Measurements from ENCODE around the gene VWF. TPM values are rescaled to one million over a fixed set of nuclear protein-coding genes. Genes with fewer than 3 reads are reported as not detected.

VWF gene
- total and polyA plus RNA-seq, 9 donors, result 37.9 to 278 (median 107) TPM

DNA sequence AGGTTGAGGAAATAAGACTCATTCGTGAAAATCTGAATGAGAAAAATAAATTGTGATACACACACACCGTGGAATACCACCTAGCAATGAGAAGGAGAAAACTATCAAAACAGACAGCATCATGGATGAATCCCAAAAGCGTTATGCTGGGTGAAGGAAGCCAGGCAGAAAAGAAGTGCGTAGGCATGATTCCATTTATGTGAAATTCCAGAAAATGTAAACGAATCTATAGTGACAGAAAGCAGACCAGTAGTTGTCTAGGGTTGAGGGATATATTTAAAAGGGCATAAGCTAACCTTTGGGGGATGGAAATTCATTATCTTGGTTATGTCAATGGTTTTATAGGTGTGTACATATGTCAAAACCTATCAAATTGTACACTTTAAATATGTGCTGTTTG, 136.9 kb downstream of the VWF start:
- intact Hi-C loops (cut with DNase I), result loop anchor here (5.0 kb wide), 2 partner anchors 55 to 295 kb away; no protein-coding TSS in a partner anchor
- Histone ChIP-seq H3K36me3 (no peaks in the 10 kb centered on the region), H3K4me1 (ENCODE audit: insufficient read depth) (no peaks in the 10 kb centered on the region), H3K27me3 (no peaks in the 10 kb centered on the region), H3K27ac (no peak overlapping the region), H3K4me3 (no peak overlapping the region), H3K9me3 (no peaks in the 10 kb centered on the region)
- WGBS, 3 donors, result 80 to 82% (median 82%) methylated on average over 5 of the region's 5 CpGs
- TF ChIP-seq POLR2A (IDR thresholded peaks at IDR 0.05), result no peak
- TF ChIP-seq EP300 (IDR thresholded peaks at IDR 0.05), result no peak
- no peak for TF ChIP-seq CTCF (IDR thresholded peaks at IDR 0.05)
- DNase-seq, result no peak

DNA sequence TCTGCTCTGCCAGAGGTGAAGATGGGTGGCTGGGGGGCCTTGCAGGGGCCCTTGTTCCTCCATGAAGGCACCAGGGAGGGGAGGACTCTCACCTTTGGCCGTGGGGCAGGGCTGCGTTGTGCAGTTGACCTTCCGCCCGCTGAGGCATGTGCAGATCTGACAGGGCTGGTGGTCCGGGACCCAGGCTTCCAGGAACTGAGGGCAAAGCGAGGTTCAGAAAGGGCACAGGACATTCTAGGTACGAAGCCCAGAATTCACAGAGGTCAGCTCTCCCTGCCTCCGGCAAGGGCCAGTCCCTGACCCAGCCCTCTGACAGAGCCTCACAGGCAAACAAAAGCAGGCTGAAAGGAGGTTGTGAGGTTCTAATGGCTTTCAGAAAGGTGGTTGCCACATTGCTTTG, 139.0 kb downstream of the VWF start:
- WGBS, 3 donors, result 63 to 75% (median 74%) methylated on average over 8 of the region's 8 CpGs
- Histone ChIP-seq H3K4me1 (ENCODE audit: insufficient read depth) (no peaks in the 10 kb centered on the region), H3K27me3 (no peaks in the 10 kb centered on the region), H3K27ac (no peak overlapping the region), H3K36me3 (no peaks in the 10 kb centered on the region), H3K4me3 (no peak overlapping the region), H3K9me3 (no peaks in the 10 kb centered on the region)
- intact Hi-C loops (cut with DNase I), result loop anchor here (5.0 kb wide), 2 partner anchors 57 to 297 kb away; no protein-coding TSS in a partner anchor
- DNase-seq, result no peak
- TF ChIP-seq POLR2A (IDR thresholded peaks at IDR 0.05), result no peak
- no peak for TF ChIP-seq EP300 (IDR thresholded peaks at IDR 0.05)

DNA sequence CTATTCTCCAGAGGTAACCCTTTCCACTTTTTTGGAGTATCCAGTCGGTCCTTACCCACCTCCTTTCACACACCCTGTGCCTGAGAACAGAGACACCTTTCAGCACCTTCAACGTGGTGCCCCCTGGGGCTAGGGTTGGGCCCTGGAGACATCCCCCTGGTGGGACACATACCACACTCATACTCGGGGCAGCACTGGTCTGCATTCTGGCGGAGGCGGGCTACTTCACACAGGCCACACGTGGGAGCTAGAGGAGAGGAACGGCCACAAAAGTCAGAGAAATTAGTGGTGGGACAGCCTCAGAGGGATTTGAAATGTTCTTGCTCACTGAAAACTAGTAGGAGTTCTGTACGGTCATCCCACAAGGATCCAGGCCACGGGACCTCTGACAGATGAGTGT, 139.6 kb downstream of the VWF start:
- intact Hi-C loops (cut with DNase I), result loop anchor here (5.0 kb wide), 2 partner anchors 57 to 297 kb away; no protein-coding TSS in a partner anchor
- no peaks in the 10 kb centered on the region for H3K4me1 ChIP-seq (ENCODE audit: insufficient read depth)
- H3K27ac ChIP-seq, result no peak overlapping the region
- TF ChIP-seq EP300 (IDR thresholded peaks at IDR 0.05) (no peak), CTCF (IDR thresholded peaks at IDR 0.05) (no peak), POLR2A (IDR thresholded peaks at IDR 0.05) (no peak)
- 61 to 71% (median 70%) methylated on average over 9 of the region's 9 CpGs for WGBS, 3 donors
- H3K4me3 ChIP-seq, result no peak overlapping the region
- H3K9me3 ChIP-seq, result no peaks in the 10 kb centered on the region
- no peaks in the 10 kb centered on the region for H3K27me3 ChIP-seq
- no peaks in the 10 kb centered on the region for H3K36me3 ChIP-seq
- no peak for DNase-seq

DNA sequence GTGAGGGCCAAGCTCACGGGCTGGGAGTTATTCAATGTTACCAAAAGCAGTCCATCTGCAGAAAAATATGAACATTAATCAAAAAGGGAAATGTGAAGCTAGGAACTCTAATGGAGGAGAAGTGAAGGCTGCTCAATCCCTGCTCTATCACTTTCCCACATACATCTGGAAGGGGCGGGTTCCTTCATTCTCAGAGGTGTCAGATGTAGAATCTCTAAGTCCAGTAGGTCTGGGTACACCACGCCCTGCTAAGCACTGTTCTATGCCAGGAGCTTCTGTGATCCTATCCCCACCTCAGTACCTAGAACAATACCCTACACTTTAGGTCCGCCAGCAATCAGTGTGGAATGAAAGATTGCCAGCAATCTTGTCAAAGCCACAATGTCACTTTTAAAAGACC, 142.4 kb downstream of the VWF start:
- H3K9me3 ChIP-seq, result no peaks in the 10 kb centered on the region
- intact Hi-C loops (cut with DNase I), result no loop called here
- H3K4me1 ChIP-seq (ENCODE audit: insufficient read depth), result no peaks in the 10 kb centered on the region
- 72 to 82% (median 77%) methylated on average over 4 of the region's 4 CpGs for WGBS, 3 donors
- H3K27ac ChIP-seq, result no peak overlapping the region
- no peak for DNase-seq
- H3K36me3 ChIP-seq, result no peaks in the 10 kb centered on the region
- no peaks in the 10 kb centered on the region for H3K27me3 ChIP-seq
- TF ChIP-seq CTCF (IDR thresholded peaks at IDR 0.05) (no peak), EP300 (IDR thresholded peaks at IDR 0.05) (no peak), POLR2A (IDR thresholded peaks at IDR 0.05) (no peak)
- H3K4me3 ChIP-seq, result no peak overlapping the region

DNA sequence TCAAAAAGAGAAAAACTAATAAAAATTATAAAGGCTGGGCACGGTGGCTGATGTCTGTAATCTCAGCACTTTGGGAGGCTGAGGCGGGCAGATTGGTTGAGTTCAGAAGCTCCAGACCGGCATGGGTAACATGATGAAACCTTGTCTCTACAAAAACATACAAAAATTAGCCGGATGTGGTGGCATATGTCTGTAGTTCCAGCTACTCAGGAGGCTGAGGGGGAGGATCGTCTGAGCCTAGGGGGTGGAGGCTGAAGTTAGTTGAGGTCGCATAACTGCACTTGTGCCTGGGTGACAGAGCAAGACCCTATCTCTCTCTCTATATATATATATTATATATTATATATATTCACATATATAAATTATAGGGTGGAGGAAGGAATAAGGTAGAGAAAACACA, 146.9 kb downstream of the VWF start:
- no peak for DNase-seq
- TF ChIP-seq EP300 (IDR thresholded peaks at IDR 0.05) (no peak), CTCF (IDR thresholded peaks at IDR 0.05) (no peak), POLR2A (IDR thresholded peaks at IDR 0.05) (no peak)
- no peaks in the 10 kb centered on the region for H3K9me3 ChIP-seq
- 74 to 79% (median 76%) methylated on average over 6 of the region's 6 CpGs for WGBS, 3 donors
- intact Hi-C loops (cut with DNase I), result no loop called here
- H3K36me3 ChIP-seq, result no peaks in the 10 kb centered on the region
- no peaks in the 10 kb centered on the region for H3K27me3 ChIP-seq
- no peak overlapping the region for H3K4me3 ChIP-seq
- no peak overlapping the region for H3K27ac ChIP-seq
- no peaks in the 10 kb centered on the region for H3K4me1 ChIP-seq (ENCODE audit: insufficient read depth)
